HuH-7 (cell line): ENCODE measurements around the gene ACSM3.
A peak's percentile ranks its signal among the peaks of the same experiment; 100 is the strongest.

Source experiments
- DNase-seq: peaks from one replicate; pipeline ENCODE4 v3.0.0; 2011; ENCODE audit warnings: low spot score

ACSM3 gene

DNA sequence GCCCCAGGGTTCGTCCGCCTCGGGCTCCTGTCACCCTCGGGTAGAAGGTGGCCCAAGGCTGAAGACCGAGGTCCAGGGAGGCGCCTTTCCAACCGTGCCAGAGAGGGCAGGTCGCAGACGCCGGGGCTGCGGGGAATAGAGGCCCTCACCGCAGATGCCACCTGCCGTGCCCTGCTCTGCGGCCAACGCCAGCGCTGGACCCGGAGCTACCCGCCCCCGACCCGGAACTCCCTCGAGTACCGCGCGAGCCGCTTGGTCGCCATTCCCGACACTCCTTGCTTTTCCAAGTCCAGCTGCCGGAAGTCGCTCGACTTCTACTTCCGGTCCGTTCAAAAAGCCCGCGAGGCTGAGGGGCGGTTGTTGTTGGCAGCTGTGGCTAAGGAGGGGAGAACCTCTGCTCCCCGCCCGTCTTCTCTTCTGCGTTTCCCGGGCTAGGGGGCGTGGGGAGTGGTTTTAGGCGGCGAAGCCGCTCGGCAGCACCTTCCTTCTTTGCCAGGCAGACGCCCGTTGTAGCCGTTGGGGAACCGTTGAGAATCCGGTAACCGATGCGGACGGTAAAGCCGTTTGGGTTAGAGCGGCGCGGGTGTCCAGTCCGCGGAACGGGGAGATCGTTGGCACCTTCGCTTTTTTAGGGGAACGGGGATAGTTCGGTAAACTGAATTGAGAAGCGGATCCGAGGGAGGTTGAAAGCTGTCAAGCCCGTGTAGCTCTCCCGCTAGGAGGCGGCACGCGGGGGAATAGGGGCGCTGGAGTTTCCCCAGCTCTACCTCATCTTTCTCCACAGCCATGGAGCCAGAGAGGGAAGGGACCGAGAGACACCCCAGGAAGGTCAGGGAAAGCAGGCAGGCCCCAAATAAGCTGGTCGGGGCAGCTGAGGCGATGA lies 42.6 kb downstream of the ACSM3 start, which contains the start of the genes ERI2 and REXO5:
ERI2 (minus strand) TSS at position 305 of the 883 bp plus-strand sequence; CDS start at position 263, 42 bp downstream.
REXO5 (plus strand) TSS at position 360 of the 883 bp plus-strand sequence; CDS start at position 787, 427 bp downstream.
- DNase-seq = peak; percentile 87

DNA sequence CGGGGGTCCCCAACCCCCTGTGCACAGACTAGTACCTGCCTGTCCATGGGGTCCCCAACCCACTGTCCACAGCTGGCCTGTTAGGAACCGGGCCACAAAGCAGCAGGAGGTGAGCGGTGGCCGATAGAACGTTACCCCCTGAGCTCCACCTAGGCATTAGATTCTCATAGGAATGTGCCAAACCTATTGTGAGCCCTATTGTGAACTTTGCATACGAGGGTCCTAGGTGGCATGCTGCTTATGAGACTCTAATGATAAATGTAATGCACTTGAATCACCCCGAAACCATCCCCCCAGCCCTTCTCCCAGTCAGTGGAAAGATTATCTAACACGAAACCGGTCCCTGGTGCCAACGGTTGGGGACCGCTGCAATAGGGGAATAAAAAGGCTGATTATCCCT lies 44.0 kb downstream of the ACSM3 start:
- DNase-seq = no peak

DNA sequence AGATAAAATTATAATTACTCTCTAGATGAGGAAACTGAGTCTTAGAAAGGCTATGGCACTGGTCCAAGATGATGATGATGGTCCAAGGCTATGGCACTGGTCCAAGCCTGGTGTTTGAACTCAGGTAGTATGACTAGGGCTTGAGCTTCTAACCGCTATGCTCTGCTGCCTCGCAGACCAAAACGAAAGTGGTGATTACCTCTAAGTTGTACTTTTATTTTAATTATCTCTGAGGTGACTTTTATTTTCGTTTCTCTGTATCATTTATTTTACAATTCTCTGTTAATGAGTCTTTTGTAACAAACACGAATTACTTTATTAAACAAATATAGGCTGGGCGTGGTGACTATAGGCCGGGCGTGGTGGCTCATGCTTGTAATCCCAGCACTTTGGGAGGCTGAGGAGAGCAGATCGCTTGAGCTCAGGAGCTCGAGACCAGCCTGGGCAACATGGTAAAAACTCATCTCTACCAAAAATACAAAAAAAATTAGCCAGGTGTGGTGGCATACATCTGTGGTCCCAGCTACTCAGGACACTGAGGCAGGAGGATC lies 48.1 kb downstream of the ACSM3 start:
- DNase-seq = no peak

DNA sequence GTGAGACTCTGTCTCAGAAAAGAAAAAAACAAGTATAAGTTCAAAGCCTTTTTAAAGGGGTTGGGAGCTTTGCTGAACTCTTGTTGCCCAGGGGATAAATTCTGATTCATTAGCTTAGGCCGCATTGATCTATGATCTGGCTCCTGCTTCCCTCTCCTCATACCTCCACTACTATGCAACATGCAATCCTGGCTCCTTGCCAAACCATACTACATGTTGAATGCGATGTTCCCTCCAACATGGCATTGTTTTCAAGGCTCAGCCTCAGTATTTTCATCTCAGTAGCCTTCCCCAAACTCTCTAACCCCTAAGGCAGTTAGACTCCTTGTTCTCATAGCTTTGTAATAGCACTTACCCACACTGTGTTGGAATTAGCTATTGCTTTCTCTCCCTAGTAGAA lies 48.7 kb downstream of the ACSM3 start:
- no peak for DNase-seq

DNA sequence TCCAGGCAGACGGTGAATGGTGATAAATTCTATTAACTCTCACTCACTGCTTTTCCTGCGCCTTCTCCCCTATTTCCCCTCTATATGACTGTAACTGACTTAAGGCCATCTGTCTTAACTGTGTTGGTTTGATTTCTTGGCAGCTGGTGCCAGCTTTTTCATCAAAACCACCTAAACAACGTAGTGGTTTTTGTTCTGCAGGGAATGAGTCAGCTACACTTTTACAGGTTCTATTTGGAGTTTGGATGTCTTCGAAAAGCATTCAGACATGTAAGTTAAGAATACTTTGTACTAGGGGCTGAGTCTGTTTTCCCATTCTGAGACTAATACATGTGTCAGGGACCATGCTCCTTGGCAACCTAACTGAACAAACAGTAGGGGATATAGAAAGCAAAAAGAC lies 51.0 kb downstream of the ACSM3 start:
- DNase-seq = no peak

DNA sequence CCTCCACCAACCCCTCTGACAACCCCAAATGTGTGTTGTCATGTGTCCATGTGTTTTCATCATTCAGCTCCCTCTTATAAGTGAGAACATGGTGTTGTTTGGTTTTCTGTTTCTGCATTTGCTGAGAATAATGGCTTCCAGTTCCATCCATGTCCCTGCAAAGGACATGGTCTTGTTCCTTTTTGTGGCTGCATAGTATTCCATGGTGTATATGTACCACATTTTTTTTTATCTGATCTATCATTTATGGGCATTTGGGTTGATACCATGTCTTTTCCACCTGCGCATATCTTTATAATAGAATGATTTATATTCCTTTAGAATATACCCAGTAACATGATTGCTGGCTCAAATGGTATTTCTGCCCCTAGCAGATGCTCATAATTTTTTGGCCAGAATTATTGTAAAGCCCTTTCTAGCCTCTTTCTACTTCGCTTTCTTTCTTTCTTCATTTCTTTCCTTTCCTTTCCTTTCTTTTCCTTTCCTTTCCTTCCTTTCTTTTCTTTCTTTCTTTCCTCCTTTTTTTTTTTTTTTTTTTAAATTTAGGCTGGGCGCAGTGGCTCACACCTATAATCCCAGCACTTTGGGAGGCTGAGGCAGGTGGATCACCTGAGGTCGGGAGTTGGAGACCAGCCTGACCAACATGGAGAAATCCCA lies 55.2 kb downstream of the ACSM3 start:
- DNase-seq = no peak

DNA sequence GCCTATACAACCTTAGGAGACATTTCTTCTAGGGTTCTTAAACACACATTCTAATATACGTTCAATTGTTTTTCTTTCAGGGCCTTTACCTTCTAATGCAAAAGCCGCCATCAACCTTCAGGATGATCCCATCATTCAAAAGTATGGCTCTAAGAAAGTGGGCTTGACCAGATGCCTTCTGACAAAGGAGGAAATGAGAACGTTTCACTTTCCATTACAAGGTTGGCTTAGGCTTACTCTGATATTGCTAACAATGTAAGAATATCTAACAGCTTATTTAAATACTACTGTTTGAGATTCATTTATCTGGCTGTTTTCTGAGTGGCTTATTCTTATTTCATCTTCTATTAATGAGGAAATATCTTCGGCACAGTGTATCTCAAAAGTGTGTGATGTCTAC lies 57.9 kb downstream of the ACSM3 start:
- DNase-seq = no peak

DNA sequence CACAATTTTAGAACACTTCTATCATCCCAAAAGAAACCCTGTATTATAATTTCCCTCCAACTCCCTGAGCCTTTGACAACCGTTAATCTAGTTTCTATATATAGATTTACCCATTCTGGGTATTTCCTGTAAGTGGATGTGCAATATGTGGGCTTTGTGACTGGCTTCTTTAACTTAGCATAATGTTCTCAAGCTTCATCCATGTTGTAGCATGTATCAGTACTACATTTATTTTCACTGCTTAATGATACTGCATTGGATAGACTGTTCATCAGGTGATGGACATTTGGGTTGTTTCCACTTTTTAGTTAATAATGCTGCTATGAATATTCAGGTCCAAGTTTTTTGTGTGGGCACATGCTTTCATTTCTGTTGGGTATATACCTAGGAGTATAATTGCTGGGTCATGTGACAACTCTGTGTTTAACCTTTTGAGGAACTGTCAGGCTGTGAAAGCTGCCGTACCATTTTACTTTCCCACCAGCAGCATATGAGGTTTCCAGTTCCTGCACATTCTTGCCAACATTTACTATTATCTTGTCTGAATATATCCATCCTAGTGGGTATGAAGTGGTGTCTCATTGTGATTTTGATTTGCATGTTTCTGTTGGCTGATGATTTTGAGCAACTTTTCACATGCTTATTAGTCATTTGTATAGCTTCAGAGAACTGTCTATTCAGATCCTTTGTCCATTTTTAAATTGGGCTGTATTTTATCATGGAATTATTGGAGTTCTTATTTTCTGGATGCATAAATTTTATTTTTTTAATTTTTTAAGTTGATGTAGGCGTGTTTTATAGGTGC lies 58.9 kb downstream of the ACSM3 start:
- no peak for DNase-seq

DNA sequence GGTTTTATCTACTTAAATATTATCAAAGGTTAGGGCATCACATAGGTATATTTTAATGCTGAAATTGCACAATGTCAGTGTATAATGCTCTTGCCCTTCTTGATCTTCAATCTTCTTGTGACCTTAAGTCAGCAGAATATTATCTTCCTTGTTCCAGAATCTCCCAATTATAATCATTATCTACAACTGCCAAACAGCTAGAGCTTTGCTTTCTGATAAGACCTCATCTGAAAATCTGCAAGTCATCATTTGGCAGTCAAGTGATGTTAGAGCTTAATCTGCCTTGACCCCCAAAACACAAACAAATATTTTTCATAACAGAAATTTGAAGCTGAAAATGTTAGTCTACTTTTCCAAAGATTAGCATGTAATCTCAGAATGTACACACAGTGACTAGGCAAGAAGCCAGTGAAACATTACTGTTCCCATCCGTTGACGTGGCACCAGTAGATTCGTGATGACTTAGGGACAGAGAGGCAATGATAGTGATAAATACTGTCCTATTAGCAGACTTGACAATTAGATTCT lies 62.3 kb downstream of the ACSM3 start:
- DNase-seq = no peak

DNA sequence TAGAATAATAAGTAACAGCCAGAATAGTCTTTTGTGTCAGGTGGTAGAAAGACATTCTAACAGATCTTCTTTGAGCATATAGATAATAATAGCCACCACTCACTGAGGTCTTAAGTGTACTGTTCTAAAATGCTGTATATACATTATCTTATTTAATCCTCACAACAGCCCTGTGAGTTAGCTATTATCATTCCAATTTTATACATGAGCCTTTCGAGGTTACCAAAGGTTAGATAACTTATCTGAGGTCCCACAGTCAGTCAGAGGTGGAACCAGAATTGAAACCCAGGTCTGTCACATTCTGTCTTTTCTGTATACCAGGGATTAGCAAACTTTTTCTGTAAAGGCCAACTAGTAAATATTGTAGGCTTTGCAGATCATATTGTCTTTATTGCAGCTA lies 65.7 kb downstream of the ACSM3 start:
- no peak for DNase-seq

DNA sequence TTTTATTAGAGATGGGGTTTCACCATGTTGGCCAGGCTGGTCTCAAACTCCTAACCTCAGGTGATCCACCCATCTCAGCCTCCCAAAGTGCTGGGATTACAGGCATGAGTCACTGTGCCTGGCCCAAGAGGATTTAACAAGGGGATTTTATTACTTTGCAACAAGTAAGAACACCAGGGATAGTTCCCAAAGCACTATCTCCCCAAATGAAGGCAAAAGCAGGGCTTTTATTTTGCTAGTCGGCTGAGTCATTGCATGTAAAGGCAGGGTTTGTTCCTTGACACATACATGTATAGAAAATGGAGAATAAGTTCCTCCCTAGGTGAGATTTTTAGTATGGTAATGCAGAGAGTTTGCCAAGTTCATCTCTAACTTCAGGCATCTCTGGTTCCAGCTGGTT lies 66.6 kb downstream of the ACSM3 start:
- no peak for DNase-seq

DNA sequence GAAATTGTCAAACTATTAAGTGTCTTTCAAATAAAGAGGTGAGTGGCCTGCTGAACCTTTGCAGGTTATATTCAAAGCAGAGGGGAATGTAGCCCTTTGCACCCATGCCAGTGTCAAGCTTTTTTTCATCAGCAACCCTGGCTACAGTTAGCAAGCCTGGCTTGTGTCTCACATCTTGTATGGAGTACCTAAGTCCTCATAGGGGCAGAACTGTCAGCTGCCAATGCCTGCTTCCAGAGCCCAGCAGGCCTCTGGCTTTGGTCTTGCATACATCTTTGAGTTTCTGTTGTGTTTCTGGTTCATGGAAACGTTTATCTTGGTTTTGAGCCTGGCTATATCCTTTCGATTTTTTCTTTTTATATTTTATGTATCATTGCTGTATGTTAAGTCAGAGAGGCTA lies 69.3 kb downstream of the ACSM3 start:
- no peak for DNase-seq

DNA sequence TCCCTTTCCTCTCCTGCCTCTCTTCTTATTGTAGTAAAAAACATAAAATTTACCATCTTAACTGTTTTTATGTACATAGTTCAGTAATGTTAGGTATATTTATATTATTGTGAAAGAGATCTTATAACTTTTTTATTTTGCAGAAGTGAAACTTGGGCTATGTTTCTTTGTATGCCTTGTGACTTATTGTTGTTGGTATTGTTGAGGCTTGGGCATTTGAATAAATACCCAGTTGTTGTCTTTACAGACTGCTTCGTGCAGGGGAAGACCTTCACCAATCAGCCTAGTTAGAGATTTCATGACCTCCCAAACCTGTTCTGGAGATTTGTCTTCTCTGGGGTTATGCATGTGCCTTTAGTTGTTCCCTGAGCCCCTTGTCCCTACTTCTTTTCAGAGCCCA lies 74.4 kb downstream of the ACSM3 start:
- no peak for DNase-seq

DNA sequence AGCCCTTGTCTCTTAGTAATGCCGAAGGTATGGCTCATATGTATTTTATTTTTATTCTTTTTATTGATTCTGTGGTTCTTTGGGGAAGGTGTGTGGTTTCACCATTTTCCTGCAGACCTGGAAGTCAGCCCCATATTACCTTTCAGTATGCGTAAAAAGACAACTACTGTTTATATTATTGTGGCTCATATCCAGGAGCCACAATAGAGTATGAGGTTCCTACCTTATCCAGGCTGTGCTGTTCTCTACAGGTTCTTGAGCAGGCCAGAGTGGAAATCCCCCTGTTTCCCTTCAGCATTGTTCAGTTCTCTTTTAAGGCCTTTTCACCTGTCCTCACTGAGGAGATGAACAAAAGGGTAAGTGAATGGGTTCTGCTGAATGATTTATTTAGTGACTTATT lies 75.7 kb downstream of the ACSM3 start:
- no peak for DNase-seq

DNA sequence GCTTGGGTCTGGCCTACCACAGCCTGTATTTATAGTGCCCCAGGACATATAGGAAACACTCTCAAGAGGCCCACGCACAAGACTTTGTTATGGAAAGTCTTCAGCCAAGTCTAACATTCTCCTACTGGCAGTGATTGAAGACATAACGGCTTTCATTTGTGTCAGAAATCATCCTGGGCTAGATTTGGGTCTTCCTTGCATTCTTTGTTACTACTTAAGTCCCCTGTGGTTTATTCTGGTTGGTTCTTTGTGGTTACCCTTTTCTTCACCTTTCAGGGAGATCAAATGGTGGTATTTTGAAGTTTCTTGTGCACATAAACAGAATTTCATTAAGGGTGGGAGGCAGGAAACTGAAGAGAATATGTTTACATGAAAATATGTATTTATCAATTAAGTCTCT lies 80.2 kb downstream of the ACSM3 start:
- DNase-seq = no peak

DNA sequence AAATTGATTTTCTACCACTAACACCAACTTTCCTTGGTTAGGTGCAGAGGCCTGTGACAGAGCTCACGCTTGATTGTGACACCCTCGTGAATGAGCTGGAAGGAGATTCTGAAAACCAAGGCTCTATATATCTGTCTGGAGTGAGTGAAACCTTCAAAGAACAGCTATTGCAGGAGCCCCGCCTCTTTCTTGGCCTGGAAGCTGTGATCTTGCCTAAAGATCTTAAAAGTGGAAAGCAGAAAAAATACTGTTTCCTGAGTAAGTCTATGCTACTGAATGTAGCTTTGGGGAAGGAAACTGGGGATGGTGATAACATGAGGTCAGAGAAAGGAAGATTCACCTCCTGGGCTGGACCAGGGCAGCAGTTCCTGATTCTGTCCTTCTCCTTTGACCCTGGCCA lies 80.8 kb downstream of the ACSM3 start:
- no peak for DNase-seq

DNA sequence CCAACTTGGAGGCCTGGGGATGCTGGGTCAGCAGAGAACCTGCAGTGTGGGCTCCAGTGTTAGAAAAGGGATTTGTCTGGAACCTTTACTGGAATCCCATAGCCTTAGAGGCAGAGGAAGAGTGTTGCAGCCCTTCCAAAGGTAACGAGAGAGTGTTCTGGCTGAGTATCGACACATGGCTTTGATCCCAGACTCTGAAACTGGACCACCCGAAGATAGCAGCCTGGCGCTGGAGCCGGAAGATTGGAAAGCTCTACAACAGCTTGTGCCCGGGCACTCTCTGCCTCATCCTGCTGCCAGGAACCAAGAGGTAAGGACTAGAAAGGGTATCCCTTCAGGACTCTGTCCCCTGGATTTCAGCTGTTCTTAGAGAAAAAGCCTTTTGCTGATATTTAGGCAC lies 82.2 kb downstream of the ACSM3 start:
- DNase-seq = no peak

DNA sequence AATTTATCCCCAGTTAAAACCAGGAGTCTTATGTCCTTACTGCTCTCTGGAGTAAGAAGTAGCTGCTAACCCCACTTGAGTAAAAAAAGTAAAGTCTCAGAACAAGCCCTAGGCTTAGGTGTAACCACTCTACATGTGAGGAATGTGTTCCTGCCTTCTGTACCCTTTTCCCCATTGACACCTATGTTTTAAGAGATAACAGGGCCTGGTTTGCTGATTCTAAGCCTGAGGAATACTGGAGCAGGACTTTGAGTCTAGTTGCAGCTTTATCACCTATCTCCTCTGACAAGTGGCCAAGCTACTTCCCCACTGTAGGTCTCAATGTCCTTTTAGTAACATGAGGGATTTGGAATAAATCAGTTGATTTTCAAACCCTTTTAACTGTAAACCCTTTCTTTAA lies 82.7 kb downstream of the ACSM3 start:
- no peak for DNase-seq
